GM12892 (cell line): ENCODE data around the gene UBXN2A.

Experiments
- POLR2A ChIP-seq: IDR thresholded peaks from 2 replicates; pipeline ENCODE4 v1.6.1; 2011; ENCODE audit warnings: low read depth, low read length, control low read depth
- POLR2AphosphoS5 ChIP-seq: IDR thresholded peaks from 2 replicates; pipeline ENCODE4 v1.6.1; 2011; ENCODE audit warnings: low read depth, low read length, control low read depth
- TAF1 ChIP-seq: IDR thresholded peaks from 2 replicates; pipeline ENCODE4 v1.6.1; 2011; ENCODE audit warnings: low read depth, mild to moderate bottlenecking, control low read depth, low read length, borderline replicate concordance

DNA sequence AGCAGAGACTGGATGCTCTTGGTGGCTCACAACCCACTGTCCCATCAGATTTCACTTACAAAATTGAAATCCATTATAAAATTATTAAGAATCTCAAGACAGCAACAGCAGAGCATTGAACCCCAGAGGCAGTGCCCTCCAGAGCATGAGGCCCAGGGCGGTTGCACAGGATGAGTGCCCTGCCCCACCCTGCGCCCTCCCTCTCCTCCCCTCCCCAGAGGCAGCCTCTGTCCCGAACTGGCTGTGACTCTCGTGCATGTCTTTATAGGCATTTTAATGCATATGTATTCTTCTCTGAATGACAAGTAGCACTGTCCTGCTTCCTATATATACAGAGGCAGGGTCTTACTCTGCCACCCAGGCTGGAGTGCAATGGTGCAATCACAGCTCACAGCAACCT, 80.0 kb downstream of the UBXN2A start:
- TF ChIP-seq POLR2AphosphoS5 (no peak), POLR2A (no peak), TAF1 (no peak)
